Nephron progenitor cell (in vitro differentiated cells): Measurements from ENCODE around the gene CHD5.

Source experiments
- DNase-seq: peaks from one replicate; pipeline ENCODE4 v3.0.0; 2021
- H3K27ac Mint-ChIP-seq: 2 replicates; pipeline ENCODE4 v1.8.0; 2021; ENCODE audit warnings: mild to moderate bottlenecking, moderate library complexity, mixed read lengths
- H3K27me3 Mint-ChIP-seq: 2 replicates; pipeline ENCODE4 v1.8.0; 2021; ENCODE audit warnings: mild to moderate bottlenecking, low read depth, mixed read lengths; ENCODE audit not compliant: poor library complexity
- H3K36me3 Mint-ChIP-seq: 2 replicates; pipeline ENCODE4 v1.8.0; 2021; ENCODE audit warnings: low read depth, mixed read lengths
- H3K4me1 Mint-ChIP-seq: 2 replicates; pipeline ENCODE4 v1.8.0; 2021; ENCODE audit warnings: mixed read lengths
- H3K4me3 Mint-ChIP-seq: 2 replicates; pipeline ENCODE4 v1.8.0; 2021; ENCODE audit warnings: mild to moderate bottlenecking, moderate library complexity, mixed read lengths
- H3K9me3 Mint-ChIP-seq: 2 replicates; pipeline ENCODE4 v1.8.0; 2021; ENCODE audit warnings: mild to moderate bottlenecking, moderate library complexity, mixed read lengths
- CTCF ChIP-seq: fragments of 200-600 bp; sonication (generic); IDR thresholded peaks from 2 replicates; pipeline ENCODE4 v1.5.0; 2021; ENCODE audit warnings: antibody characterized with exemption

CHD5 gene

GRCh38 chr1:6180268-6180706, at the start of gene CHD5:
Gene CHD5 (minus strand): TSS chr1:6180321. CDS start chr1:6180023, 298 bp downstream.
- Mint-ChIP-seq H3K36me3 (peaks cover 14% of the 10 kb centered on the region), H3K27me3 (peaks cover 45% of the 10 kb centered on the region), H3K27ac (no peak within 1 kb of the TSS), H3K9me3 (peaks cover 3% of the 10 kb centered on the region), H3K4me3 (peak within 1 kb of the TSS; percentile 69), H3K4me1 (peaks cover 25% of the 10 kb centered on the region)
- no peak for TF ChIP-seq CTCF
- peak; percentile 56 for DNase-seq

DNA sequence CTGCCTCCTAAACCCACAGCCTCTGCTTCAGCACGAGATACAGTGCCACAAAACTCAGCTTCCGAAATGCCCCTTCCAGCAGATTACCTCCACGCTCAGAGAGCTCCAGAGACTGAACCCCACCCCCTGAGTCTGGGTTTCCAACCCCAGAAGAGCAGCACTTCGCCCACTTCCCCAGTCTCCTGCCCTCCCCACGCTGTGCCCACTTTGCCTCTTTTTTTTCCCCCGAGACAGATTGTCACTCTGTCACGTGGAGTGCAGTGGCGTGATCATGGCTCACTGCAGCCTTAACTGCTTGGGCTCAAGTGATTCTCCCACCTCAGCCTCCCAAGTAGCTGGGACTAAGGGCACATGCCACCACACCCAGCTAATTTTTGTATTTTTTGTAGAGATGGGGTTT, 45.5 kb upstream of the CHD5 start:
- TF ChIP-seq CTCF, result no peak
- Mint-ChIP-seq H3K4me3 (no peak overlapping the region), H3K36me3 (peaks cover 56% of the 10 kb centered on the region), H3K4me1 (peaks cover 11% of the 10 kb centered on the region), H3K27me3 (no peaks in the 10 kb centered on the region), H3K27ac (peak overlapping the region; percentile 95), H3K9me3 (no peaks in the 10 kb centered on the region)
- DNase-seq, result no peak

DNA sequence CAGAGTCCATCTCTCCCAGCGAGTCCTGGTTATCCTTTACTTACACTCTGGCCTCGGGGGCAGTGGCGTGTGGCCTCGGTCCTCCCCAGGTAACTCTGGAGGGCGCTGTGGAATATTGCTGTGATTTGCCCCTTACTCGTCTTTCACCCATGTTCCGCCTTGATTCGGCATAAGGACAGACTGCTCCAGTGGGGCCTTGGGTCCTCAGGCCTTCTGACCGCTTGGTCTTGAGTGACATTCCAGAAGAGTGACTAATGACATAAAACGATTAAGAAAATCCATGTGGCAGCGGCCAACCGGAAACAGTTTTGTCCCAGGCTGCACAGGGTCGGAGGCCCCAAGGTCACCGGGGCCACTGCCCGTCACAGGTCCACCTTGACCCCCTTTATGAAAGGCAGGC, 44.6 kb upstream of the CHD5 start:
- H3K4me1 Mint-ChIP-seq, result peaks cover 11% of the 10 kb centered on the region
- no peak for TF ChIP-seq CTCF
- no peaks in the 10 kb centered on the region for H3K9me3 Mint-ChIP-seq
- H3K4me3 Mint-ChIP-seq, result no peak overlapping the region
- no peaks in the 10 kb centered on the region for H3K27me3 Mint-ChIP-seq
- no peak overlapping the region for H3K27ac Mint-ChIP-seq
- H3K36me3 Mint-ChIP-seq, result peaks cover 59% of the 10 kb centered on the region
- no peak for DNase-seq

DNA sequence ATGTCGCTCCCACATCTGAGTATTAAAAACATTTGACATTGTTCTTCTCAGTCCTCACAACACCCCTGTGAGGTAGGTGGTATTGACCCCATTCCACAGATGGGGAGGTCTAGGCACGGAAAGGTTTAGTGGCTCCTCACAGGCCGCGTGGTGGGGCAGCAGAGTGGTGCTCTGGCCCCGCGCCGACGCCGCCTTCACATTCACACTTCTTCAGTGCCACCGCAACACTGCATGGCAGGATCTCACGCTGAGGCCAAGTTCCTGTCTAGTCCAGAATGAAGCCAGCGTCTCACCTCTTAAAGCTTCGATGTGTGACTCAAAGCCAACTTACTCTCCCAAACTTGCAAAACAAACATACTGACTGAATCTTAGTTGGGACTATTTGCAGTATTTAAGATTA, 43.5 kb upstream of the CHD5 start:
- Mint-ChIP-seq H3K9me3 (no peaks in the 10 kb centered on the region), H3K36me3 (peaks cover 56% of the 10 kb centered on the region), H3K4me3 (no peak overlapping the region), H3K27me3 (no peaks in the 10 kb centered on the region), H3K27ac (no peak overlapping the region), H3K4me1 (peaks cover 17% of the 10 kb centered on the region)
- DNase-seq, result no peak
- no peak for TF ChIP-seq CTCF

GRCh38 chr1:6222636-6223035, 42.5 kb upstream of the CHD5 start:
- TF ChIP-seq CTCF, result no peak
- DNase-seq, result no peak
- Mint-ChIP-seq H3K27ac (no peak overlapping the region), H3K36me3 (peaks cover 56% of the 10 kb centered on the region), H3K4me1 (peaks cover 19% of the 10 kb centered on the region), H3K9me3 (no peaks in the 10 kb centered on the region), H3K4me3 (no peak overlapping the region), H3K27me3 (no peaks in the 10 kb centered on the region)

DNA sequence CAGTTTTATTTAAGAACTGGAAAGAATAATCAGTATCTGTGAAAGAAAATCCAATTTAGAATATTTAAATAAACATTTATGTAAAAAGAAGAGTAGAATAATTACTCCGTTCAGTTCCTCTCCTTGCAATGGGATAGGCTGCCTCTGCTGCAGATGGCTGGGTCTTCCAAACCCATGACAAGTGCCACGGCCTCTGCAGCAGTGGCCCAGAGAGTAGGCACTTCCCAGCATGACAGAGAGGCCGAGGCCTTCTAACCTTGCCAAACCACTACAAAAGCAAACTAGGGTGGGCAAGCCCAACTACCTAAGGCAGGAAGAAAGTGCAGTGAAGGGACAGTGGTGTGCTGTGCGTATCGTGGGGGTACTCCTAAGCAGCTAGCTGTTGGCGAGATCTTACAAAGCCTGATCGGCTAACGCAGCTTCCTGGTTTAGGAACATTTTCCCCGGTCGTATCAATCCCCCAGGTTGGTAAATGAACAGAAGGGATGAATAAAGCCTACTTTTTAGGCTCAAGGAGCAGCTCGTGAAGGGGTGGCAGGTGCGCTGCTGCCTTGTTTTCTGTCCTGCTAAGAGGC, 41.2 kb upstream of the CHD5 start:
- DNase-seq, result no peak
- Mint-ChIP-seq H3K27me3 (no peaks in the 10 kb centered on the region), H3K4me1 (peaks cover 17% of the 10 kb centered on the region), H3K36me3 (peaks cover 44% of the 10 kb centered on the region), H3K27ac (peak overlapping the region; percentile 61), H3K9me3 (no peaks in the 10 kb centered on the region), H3K4me3 (no peak overlapping the region)
- no peak for TF ChIP-seq CTCF
